RPMI7951 (cell line): ENCODE results near the gene PIP5K1B. TPM values are rescaled to one million over a fixed set of nuclear protein-coding genes. Genes with fewer than 3 reads are reported as not detected.

Experiments
- DNase-seq: peaks from one replicate; pipeline ENCODE4 v3.0.0-alpha.2; 2012; ENCODE audit warnings: low read depth
- total RNA-seq: library from RNA; depleted of rRNA; stranded (reverse); fragments of >200 nt; shearing (Covaris generic); gene quantifications from 2 replicates; pipeline ENCODE4 v1.2.3, GENCODE V29; 2014

Gene PIP5K1B
- total RNA-seq, 1 experiment from 2014 or later = not detected

DNA sequence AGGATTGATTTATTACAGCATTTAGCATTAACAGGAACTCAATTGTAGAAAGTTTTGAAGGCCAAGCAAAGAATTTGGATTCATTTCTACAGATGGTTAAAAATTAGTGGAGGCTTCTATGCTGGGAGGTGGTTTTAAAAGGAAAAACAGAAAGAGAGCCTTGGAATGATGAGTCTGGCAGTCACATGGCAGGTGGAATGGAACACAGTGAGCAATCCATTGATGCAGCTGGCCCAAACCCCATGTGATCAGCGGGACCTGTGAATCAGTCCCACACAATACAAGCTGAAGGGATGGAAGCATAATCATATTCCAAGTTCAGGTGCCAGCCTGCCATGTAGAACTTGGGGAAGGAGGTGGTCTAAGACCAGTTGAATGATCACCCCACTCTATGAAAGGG, 147.9 kb downstream of the PIP5K1B start:
- DNase-seq = no peak

- no peak for DNase-seq
These were observed 154.3 kb downstream of the PIP5K1B start for GRCh38 chr9:68859347-68859746.

DNA sequence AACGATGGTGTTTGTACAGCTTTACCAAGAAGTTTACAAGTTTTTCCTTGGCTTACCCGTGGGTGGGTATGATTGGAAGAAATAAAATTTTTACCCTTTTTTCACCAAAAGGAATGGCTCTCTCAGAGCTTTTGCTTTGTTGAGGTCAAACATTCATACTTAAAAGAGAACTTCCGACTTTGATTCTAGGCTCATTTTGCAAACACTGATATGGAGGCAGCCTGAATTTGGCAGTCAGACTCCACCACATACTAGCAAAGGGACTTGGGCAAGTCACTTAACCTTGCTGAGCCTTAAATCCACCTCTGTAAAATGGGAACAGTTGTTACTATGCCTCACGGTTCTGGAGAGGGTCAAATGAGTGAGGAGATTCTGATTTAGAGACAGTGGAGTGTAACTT, 155.4 kb downstream of the PIP5K1B start:
- no peak for DNase-seq

DNA sequence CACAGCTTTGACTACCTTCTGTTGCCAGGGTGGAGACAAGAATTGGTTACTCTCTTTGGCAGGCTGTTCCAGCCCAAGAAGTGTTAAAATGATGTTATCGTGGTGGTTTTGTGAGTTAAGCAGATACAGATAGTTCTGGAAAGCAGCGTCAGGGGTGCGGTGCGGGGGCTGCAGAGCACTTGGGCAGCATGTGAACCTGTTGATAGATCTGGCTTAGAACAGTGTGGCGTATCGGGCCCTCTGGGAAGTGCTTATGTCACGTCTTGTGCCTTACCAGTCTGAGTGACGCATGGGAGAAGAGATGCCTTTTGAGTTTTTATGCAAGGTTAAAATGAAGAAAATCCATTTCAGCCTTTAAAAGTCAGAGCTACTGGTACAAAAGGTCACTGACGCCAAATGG, 156.4 kb downstream of the PIP5K1B start:
- DNase-seq = no peak

- DNase-seq = no peak
These were observed 162.0 kb downstream of the PIP5K1B start for GRCh38 chr9:68867066-68867465.

- no peak for DNase-seq
These were observed 164.0 kb downstream of the PIP5K1B start for GRCh38 chr9:68869022-68869421.

DNA sequence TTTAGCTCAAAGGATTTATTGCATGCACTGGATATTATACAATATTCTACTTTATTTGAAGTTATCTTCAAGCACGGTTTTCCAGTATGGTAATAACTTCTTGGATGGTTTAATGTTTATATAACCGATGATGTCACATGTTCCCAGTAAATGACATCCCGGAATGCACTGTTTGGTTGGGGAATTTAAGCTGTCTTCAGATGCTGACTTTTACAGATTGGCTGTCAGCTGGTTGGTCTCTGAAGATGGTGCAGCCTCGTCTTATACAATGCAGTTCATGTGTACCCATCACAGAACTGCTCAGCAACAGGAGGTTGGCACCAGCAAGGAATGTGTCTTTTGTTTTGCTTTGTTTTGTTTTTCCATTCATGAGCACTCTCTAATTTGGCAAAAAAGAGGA, 165.0 kb downstream of the PIP5K1B start:
- DNase-seq = no peak

- DNase-seq = no peak
These were observed 166.2 kb downstream of the PIP5K1B start for GRCh38 chr9:68871236-68871635.

GRCh38 chr9:68872026-68872501, 167.0 kb downstream of the PIP5K1B start:
- DNase-seq = no peak

DNA sequence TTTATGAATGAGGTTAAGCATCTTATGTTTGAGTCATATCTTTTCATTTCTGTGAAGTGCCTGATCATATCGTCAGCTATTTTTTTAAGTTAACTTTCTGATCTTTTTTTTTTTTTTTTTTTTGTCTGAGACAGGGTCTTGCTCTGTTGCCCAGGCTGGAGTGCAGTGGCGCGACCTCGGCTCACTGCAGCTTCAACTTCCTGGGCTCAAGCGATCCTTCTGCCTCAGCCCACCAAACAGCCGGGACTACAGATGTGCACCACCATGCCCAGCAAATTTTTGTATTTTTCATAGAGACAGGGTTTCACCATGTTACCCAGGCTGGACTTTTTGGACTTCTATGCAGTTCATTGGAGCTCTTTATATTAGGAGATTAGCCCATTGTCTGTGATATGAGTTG, 168.1 kb downstream of the PIP5K1B start:
- no peak for DNase-seq

DNA sequence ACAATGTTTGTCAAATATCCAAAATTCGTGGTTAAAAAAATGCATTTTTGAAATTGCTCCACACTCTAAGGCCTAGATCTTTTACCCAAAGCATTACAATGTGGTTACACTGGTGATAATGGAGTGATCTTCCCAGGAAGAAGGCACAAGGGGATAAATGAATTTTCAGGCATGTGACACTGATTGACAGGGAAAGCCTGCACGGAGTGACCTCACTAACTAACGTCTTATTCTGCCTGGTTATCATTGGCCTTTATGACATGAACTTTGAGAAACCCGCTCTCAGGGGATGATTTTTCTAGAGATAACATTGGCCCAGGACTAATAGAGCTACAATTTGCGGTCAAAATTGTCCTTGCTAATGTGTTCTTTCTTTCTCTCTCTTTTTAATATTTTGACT, 171.2 kb downstream of the PIP5K1B start:
- no peak for DNase-seq

DNA sequence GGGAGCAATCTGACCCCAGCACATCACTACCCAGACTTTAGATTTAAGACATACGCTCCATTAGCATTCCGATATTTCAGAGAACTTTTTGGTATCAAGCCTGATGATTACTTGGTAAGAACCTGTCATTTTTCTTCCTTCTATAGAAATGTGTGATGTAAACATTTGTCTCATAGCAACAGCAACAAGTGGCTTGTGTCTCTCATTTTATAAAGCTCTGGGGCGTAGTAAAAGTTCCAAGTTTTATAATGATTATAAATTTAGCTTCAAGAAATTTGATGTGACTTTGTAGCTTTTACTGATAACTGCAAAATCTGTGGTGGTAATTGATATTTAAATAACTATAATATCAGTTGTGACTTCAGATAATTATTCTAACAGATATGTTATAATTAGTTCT, 171.6 kb downstream of the PIP5K1B start:
- DNase-seq = no peak

DNA sequence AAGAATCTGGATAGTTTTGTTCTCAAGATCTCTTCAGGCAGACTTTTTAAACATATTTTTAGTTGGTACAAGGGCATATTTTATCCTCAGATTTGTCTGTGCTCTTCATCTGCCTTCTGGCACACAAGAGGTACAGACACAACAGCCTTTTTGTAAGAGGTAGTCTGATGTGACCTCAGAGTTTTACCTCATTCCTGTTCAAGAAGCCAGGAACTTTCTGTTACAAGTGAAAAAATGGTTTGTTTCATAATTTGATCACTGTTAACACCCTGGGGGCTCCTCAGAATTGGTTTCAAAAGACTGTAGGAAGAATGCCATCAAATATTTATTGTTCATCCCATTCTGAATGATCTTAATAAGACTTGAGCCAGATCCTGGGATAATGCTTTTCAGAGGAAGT, 172.2 kb downstream of the PIP5K1B start:
- no peak for DNase-seq

GRCh38 chr9:68878450-68878849, 173.4 kb downstream of the PIP5K1B start:
- DNase-seq = no peak

GRCh38 chr9:68883224-68883623, 178.2 kb downstream of the PIP5K1B start:
- DNase-seq = no peak

- no peak for DNase-seq
These were observed 182.2 kb downstream of the PIP5K1B start for GRCh38 chr9:68887232-68887631.

DNA sequence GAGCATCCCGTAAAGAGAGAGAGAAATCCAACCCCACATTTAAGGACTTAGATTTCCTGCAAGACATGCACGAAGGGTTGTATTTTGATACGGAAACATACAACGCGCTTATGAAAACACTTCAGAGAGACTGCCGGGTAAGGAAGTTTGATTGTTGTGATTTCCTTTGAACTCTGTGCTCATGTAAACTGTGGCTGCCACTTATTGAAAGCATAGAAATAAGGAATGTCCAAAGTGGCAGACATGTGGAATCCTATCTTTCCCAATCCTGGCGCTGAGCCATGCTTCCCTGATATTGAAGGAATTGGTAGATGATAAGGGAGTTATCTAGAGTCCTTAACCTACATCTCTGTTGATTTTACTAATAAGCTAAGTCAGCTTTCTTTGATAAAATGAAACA, 189.5 kb downstream of the PIP5K1B start:
- DNase-seq = no peak

DNA sequence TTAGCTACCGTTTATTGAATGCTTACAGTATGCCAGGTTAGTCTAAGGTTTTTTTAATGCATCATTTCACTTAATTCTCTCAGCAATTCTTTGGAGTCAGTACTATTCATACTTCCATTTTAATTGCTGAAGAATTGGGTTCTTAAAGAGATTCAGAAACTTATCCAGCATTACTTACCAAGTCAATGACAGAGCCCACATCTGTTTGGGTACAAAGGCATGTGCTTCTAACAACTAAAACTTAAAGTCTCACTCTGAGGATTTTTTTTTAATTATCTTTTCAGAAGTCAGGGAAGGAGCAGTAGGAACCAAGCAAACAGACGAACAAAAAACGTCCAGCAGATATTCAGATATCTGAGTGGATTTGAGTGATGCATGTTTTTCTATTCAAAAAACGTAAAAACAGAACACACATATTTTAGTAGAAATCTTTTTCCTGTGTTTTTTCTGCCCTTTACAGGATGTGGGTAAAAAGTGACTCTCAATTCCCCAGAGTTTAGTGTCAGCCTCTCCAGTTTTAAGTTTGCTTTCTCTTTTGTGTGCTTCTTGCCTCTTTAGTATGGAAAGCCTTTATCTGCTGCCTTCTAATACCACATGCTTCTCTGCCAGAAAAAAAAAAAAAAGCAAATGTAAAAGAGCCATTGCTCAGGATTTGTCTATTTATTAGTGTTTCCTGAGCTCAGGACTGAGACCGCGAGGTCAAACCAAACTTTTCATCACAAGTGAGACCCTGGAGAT, 190.9 kb downstream of the PIP5K1B start:
- DNase-seq = no peak

DNA sequence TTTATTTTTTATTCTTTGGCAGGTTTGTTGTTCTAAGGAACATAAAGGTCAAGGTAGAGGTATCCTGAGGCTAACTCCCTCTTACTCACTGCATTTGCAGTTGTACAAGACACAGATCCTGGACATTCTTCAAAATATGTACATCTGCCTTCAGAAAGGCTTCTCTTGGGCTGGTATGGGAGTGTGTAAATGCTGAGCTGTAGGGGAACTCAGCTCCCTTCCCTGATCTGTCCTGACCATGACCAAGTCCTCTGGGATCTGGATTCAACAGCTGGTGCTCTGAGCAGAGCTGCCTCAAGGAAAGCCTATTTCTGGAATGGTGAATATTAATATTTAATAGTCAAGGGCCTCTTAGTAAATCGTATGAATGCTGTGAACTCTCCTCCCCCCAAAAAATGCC, 191.4 kb downstream of the PIP5K1B start:
- DNase-seq = no peak

DNA sequence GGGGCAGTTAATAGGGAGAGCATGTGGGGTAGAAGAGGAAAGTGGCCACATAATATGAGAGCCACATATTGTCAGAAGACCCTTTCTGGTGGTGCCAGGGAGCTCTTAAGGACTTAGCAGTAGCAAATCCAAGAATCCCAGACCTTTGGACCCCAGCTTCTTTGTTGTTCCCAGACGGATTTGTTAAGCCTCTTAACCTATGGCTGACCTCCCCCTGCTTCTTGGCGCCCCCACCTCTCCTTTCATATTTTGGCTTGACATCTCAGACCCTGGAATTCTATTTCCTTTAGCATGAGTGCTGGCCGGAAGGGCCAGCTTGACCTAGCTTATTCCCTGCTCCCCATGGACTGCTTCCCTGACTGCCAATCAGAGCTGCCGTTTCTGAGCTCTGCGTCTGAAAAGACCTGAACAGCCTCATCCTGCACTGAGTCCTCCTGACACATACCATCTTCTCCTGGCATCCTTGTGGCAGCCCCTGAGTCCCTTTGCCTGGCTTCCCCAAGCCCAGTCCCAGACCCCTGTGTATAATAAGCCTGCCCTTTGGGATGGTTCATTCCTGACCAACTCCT, 192.6 kb downstream of the PIP5K1B start:
- DNase-seq = no peak

DNA sequence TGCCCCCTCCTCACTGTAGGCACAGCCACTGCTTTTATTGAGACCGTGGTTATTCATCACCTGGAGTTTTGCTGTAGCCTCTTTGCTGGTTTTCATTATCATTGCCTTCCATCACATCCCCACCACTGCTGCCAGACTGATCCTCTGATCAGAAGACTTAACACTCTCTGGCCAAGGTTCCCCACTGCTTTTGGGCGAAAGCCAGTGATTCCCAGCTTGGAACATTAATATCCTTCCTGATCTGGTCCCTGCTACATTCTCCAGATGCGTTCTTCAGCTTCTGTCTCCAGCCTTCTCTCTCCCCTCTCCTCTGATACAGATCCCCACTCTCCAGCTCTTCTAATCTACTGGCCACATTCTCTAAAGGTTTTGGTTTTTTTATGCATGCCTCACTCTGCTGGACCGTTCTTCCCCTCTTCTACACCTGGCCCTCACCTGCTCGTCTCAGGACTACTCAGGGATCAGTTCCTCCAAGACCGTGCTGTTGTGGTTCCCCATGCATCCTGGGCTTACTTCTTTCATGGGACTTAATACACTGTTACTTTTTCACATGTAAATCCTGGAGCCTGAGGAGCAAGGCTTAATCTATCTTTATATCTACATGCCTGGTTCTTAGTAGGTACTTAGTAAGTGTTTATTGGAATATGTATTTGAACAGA, 193.9 kb downstream of the PIP5K1B start:
- DNase-seq = no peak

GRCh38 chr9:68904454-68904853, 199.4 kb downstream of the PIP5K1B start:
- DNase-seq = no peak

GRCh38 chr9:68905129-68905528, 200.1 kb downstream of the PIP5K1B start:
- DNase-seq = no peak
